Measurements from ENCODE around the gene SEPHS2.
A peak's percentile ranks its signal among the peaks of the same experiment; 100 is the strongest.
"Not testable (repeated sequence)": the region's sequence is repeated elsewhere in the genome, so short reads cannot be mapped to it uniquely, and the experiment has no call there.

SEPHS2 gene

DNA sequence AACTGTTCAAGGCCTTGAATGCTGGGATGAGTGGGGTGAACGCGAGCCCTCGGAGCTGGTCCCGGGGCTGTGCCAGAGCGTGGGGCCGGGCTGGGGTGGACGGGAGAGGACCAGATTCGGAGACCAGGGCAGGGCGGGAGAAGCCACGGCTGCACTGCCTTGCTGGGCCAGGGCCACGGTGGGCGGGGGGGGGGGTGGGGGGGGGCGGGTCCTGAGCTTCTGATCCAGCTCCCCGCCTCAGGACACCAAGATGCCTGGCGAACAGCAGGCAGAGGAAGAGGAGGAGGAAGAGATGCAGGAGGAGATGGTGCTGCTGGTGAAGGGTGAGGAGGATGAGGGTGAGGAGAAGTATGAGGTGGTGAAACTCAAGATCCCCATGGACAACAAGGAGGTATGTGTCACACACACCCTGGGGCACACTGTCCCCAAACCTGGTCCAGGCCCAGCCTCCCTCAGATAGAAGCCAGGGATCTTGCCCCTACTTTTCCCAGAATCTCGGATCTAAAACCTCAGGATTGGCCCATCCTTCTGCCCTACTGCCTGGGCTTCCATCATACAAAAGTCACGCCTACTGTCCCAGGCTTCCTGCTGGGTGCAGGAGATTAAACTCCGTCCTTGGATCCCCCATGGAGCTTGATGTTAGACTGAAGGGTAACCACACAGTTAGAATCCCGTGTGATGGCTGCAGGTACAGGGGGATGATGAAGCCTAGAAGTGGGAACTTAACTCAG, 37.7 kb downstream of the SEPHS2 start:
- H3K9me3 ChIP-seq (ENCODE audit: insufficient read depth, low read depth, low read length): no peaks in the 10 kb centered on the region
- H3K4me1 ChIP-seq (ENCODE audit: insufficient read depth, low read length): 0 out of 2 replicates have a peak, but pooled peaks cover 5% of the 10 kb centered on the region
- no peaks in the 10 kb centered on the region for H3K27me3 ChIP-seq (ENCODE audit: insufficient read depth, low read length)
- peak overlapping the region; percentile 94 for H3K27ac ChIP-seq (ENCODE audit: low read depth, low read length)
- H3K9ac ChIP-seq (ENCODE audit: low read depth, low read length): peak overlapping the region; percentile 93
- peak overlapping the region; percentile 91 for H3K4me3 ChIP-seq (ENCODE audit: low read length)
- peaks cover 26% of the 10 kb centered on the region for H3K36me3 ChIP-seq (ENCODE audit: insufficient read depth, low read length)
- 15% methylated on average over 14 of the region's 19 CpGs for WGBS

DNA sequence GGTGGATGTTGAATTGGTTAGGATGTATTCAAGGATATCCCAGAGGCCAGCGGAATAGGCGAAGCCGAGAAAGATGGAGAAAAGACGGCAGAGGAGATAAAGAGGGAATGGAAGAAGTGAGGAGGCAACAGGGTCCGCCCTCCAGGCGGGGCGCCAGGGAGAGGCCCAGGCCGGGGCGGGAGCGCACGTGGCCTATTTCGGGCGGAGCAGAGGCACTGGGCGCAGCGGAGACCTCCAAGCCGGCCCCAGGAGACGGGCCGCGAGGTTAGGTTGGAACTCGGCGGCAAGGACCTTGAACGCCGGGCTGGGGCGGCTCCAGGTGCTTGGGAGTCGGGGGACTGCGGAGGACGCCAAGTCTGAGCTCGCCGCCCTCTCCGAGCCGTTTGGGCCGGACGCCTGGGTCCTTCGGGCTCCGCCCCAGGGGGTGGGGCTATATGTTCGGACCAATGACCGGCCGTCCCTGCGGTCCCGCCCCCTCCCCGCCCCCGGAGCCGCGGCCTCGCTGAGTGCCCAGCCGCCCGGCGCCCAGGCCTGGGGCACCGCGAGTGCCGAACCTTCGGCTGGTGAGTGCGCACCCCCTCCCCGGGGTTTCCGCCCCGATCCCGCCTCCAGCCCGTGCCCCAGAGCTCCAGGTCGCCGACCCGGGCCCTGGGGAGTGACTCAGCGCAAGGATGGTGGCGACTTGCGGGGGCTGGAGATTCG, 38.4 kb downstream of the SEPHS2 start, which contains the start of gene ZNF771:
TSS of gene ZNF771 (plus strand) at position 505 of the 702 bp plus-strand sequence. CDS start 448 bp downstream, outside the sequence.
- H3K9me3 ChIP-seq (ENCODE audit: insufficient read depth, low read depth, low read length): no peaks in the 10 kb centered on the region
- peak within 1 kb of the TSS; percentile 91 for H3K4me3 ChIP-seq (ENCODE audit: low read length)
- peaks cover 19% of the 10 kb centered on the region for H3K36me3 ChIP-seq (ENCODE audit: insufficient read depth, low read length)
- H3K4me1 ChIP-seq (ENCODE audit: insufficient read depth, low read length): 0 out of 2 replicates have a peak, but pooled peaks cover 5% of the 10 kb centered on the region
- peak within 1 kb of the TSS; percentile 94 for H3K27ac ChIP-seq (ENCODE audit: low read depth, low read length)
- H3K9ac ChIP-seq (ENCODE audit: low read depth, low read length): peak within 1 kb of the TSS; percentile 93
- WGBS: 1% methylated on average over 65 of the region's 65 CpGs
- H3K27me3 ChIP-seq (ENCODE audit: insufficient read depth, low read length): no peaks in the 10 kb centered on the region

DNA sequence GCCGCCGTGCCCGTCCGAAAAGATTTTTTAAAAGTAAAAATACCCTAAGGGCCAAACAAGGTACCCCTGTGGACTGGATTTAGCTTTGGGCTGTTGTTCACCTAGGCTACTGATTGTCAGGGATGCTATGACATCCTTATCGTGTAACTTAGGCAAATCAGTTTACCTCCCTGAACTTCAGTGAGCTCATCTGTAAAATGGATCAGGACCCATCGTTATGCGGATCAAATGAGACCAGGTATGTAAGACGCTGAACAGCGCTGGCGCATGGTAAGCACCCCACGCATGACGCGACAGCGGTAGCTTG, 38.9 kb downstream of the SEPHS2 start:
- Histone ChIP-seq H3K4me3 (ENCODE audit: low read length) (peak overlapping the region; percentile 91), H3K9me3 (ENCODE audit: insufficient read depth, low read depth, low read length) (no peaks in the 10 kb centered on the region), H3K9ac (ENCODE audit: low read depth, low read length) (peak overlapping the region; percentile 93), H3K4me1 (ENCODE audit: insufficient read depth, low read length) (0 out of 2 replicates have a peak, but pooled peaks cover 5% of the 10 kb centered on the region), H3K36me3 (ENCODE audit: insufficient read depth, low read length) (peaks cover 14% of the 10 kb centered on the region), H3K27ac (ENCODE audit: low read depth, low read length) (peak overlapping the region; percentile 94), H3K27me3 (ENCODE audit: insufficient read depth, low read length) (no peaks in the 10 kb centered on the region)
- 41% methylated on average over 14 of the region's 14 CpGs for WGBS

DNA sequence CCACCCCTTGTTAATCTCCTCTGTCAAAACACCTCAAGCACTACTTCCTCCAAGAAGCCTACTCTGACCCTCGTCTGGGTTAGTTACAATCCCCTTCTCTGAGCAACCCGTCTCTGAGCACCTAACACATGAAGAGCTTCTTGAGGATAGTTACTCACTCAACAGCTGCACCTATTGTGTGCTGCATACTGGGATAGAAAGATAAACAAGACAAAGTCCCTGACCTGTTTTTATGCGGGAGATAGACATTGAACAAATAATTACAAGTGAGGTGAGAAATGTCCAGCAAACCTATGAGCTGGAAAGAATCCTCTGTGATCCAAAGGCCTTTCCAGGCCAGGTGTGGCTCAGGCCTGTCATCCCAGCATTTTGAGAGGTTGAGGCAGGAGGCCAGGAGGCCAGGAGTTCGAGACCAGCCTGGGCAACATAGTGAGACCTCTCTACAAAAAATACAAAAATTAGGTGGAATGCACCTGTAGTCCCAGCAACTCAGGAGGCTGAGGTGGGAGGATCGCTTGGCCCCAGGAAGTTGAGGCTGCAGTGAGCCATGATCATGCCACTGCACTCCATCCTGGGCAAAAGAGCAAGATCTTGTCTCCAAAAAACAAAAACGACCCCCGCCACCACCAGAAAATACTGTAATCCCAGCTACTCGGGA, 43.8 kb downstream of the SEPHS2 start:
- H3K27me3 ChIP-seq (ENCODE audit: insufficient read depth, low read length): no peaks in the 10 kb centered on the region
- peaks cover 12% of the 10 kb centered on the region; the same call in 1 of the 2 replicates for H3K4me1 ChIP-seq (ENCODE audit: insufficient read depth, low read length)
- no peaks in the 10 kb centered on the region for H3K9me3 ChIP-seq (ENCODE audit: insufficient read depth, low read depth, low read length)
- H3K36me3 ChIP-seq (ENCODE audit: insufficient read depth, low read length): peaks cover 25% of the 10 kb centered on the region
- no peak overlapping the region for H3K27ac ChIP-seq (ENCODE audit: low read depth, low read length)
- no peak overlapping the region for H3K4me3 ChIP-seq (ENCODE audit: low read length)
- no peak overlapping the region for H3K9ac ChIP-seq (ENCODE audit: low read depth, low read length)
- WGBS: 89% methylated on average over 8 of the region's 8 CpGs

DNA sequence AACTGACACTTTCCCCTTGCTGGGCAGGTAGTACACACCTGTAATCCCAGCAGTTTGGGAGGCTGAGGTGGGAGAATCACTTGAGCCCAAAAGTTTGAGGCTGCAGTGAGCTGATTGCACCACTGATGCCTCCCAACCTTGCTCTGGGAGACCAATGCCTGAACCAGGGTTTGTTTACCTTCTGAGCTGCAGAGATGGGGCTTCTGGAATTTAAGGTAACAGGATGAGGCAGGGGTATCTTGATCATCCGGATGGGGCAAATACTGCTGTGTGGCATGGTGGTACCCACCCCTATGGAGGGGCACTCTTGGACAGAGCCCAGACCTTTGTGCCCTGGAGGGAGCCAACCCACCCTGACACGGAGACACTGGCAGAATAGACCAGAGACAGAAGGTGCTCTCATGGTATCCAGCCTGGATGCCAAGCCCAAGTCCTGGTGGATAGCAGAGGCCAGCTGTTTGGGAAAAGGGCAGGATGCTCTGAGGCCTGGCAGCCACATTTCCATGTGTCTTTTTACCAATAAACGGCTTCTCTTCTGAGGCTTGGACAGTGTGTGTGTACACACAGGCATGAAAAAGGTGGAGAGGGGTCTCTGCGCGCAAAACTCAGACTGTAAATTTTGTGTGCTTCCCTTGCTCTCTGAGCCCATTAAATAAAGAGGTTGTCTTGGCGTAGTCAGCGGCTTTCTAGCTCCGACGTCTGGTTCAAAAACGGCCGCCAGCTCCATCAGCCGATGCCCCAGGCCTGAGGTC, 46.1 kb downstream of the SEPHS2 start:
- Histone ChIP-seq H3K9ac (ENCODE audit: low read depth, low read length) (peak overlapping the region; percentile 91), H3K27me3 (ENCODE audit: insufficient read depth, low read length) (no peaks in the 10 kb centered on the region), H3K27ac (ENCODE audit: low read depth, low read length) (peak overlapping the region; percentile 99), H3K36me3 (ENCODE audit: insufficient read depth, low read length) (peaks cover 29% of the 10 kb centered on the region), H3K9me3 (ENCODE audit: insufficient read depth, low read depth, low read length) (no peaks in the 10 kb centered on the region), H3K4me3 (ENCODE audit: low read length) (peak overlapping the region; percentile 56), H3K4me1 (ENCODE audit: insufficient read depth, low read length) (peaks cover 17% of the 10 kb centered on the region; the same call in 1 of the 2 replicates)
- WGBS: 23% methylated on average over 12 of the region's 12 CpGs

DNA sequence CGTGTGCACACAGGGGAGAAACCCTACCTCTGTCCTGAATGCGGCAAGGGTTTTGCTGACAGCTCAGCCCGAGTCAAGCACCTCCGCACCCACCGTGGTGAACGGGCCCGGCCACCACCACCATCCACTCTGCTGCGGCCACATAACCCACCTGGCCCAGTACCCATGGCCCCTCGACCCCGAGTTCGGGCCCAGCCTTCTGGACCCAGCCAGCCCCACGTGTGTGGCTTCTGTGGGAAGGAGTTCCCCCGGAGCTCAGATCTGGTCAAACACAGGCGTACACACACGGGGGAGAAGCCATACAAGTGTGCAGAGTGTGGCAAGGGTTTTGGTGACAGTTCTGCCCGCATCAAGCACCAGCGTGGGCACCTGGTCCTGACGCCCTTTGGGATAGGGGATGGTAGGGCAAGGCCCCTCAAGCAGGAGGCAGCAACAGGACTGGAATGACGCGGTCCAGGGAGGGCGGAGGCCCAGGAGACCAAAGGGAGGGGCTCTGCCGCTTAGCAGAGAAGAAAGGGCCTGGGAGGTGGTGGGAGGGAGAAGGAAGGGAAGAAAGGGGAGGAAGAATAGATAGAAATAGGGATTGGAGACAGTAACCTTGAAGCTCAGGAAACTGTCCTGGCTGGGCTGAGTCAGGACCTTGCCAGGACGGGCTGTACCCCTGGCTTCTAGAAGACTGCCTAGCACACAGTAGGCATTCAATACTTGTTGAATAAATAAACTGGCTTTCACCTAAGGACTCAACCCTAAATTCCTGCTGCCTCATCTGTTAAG, 46.8 kb downstream of the SEPHS2 start:
- H3K4me1 ChIP-seq (ENCODE audit: insufficient read depth, low read length): peaks cover 22% of the 10 kb centered on the region; the same call in 1 of the 2 replicates

DNA sequence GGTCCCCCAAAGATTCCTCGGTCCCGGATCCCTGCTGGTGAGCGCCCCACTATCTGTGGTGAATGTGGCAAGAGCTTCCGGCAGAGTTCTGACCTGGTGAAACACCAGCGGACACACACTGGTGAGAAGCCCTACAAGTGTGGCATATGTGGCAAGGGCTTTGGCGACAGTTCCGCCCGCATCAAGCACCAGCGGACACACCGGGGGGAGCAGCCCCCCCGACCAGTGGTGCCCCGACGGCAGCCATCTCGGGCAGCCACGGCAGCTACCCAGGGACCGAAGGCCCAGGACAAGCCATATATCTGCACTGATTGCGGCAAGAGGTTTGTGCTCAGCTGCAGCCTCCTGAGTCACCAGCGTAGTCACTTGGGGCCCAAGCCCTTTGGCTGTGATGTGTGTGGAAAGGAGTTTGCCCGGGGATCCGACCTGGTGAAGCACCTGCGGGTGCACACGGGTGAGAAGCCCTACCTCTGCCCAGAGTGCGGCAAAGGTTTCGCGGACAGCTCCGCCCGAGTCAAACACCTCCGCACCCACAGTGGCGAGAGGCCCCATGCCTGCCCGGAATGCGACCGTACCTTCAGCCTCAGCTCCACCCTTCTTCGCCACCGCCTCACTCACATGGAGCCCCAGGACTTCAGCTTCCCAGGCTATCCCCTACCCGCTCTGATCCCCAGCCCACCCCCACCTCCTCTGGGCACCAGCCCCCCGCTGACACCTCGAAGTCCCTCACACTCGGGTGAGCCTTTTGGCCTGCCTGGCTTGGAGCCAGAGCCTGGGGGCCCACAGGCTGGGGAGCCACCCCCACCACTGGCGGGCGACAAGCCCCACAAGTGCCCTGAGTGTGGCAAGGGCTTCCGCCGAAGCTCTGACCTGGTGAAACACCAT, 47.7 kb downstream of the SEPHS2 start:
- Histone ChIP-seq H3K4me3 (ENCODE audit: low read length) (no peak overlapping the region), H3K36me3 (ENCODE audit: insufficient read depth, low read length) (peaks cover 29% of the 10 kb centered on the region), H3K27ac (ENCODE audit: low read depth, low read length) (no peak overlapping the region; the same call in 1 of the 2 replicates), H3K9me3 (ENCODE audit: insufficient read depth, low read depth, low read length) (no peaks in the 10 kb centered on the region), H3K27me3 (ENCODE audit: insufficient read depth, low read length) (no peaks in the 10 kb centered on the region), H3K9ac (ENCODE audit: low read depth, low read length) (no peak overlapping the region; the same call in 1 of the 2 replicates), H3K4me1 (ENCODE audit: insufficient read depth, low read length) (peaks cover 23% of the 10 kb centered on the region; the same call in 1 of the 2 replicates)
- WGBS: 95% methylated on average over 42 of the region's 42 CpGs

More for the DNA sequence above, 46.8 kb downstream of the SEPHS2 start:
- peak overlapping the region; percentile 91; the same call in 1 of the 2 replicates for H3K9ac ChIP-seq (ENCODE audit: low read depth, low read length)
- peak overlapping the region; percentile 99 for H3K27ac ChIP-seq (ENCODE audit: low read depth, low read length)
- 82% methylated on average over 23 of the region's 23 CpGs for WGBS
- H3K9me3 ChIP-seq (ENCODE audit: insufficient read depth, low read depth, low read length): no peaks in the 10 kb centered on the region
- peaks cover 29% of the 10 kb centered on the region for H3K36me3 ChIP-seq (ENCODE audit: insufficient read depth, low read length)
- 0 out of 2 replicates have a peak overlapping the region, but pooled peaks have one; percentile 56 for H3K4me3 ChIP-seq (ENCODE audit: low read length)
- H3K27me3 ChIP-seq (ENCODE audit: insufficient read depth, low read length): no peaks in the 10 kb centered on the region

DNA sequence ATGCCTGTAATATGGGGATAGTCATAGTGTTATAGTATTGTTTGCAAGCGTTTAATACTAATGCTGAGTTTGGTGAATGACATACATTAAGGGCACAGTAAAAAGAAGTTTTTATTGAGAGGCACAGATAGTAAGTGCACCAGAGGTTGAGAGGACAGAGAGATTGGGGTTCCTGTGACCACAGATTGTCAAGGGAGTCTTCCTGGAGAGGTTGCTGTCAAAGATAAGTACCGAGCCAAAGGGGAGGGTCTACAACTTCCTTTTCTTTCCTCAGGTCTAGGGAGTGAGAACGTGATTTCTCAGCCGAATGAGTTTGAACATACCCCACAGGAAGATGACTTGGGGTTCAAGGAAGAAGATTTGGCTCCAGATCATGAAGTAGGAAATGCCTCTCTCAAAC, 48.6 kb downstream of the SEPHS2 start:
- Histone ChIP-seq H3K27ac (ENCODE audit: low read depth, low read length) (no peak overlapping the region; the same call in 1 of the 2 replicates), H3K9ac (ENCODE audit: low read depth, low read length) (no peak overlapping the region), H3K4me1 (ENCODE audit: insufficient read depth, low read length) (peaks cover 23% of the 10 kb centered on the region; the same call in 1 of the 2 replicates), H3K36me3 (ENCODE audit: insufficient read depth, low read length) (peaks cover 29% of the 10 kb centered on the region), H3K4me3 (ENCODE audit: low read length) (peak overlapping the region; percentile 94; the same call in 1 of the 2 replicates), H3K9me3 (ENCODE audit: insufficient read depth, low read depth, low read length) (no peaks in the 10 kb centered on the region), H3K27me3 (ENCODE audit: insufficient read depth, low read length) (no peaks in the 10 kb centered on the region)
- whole genome bisulfite sequencing: 93% methylated on average over 4 of the region's 4 CpGs

DNA sequence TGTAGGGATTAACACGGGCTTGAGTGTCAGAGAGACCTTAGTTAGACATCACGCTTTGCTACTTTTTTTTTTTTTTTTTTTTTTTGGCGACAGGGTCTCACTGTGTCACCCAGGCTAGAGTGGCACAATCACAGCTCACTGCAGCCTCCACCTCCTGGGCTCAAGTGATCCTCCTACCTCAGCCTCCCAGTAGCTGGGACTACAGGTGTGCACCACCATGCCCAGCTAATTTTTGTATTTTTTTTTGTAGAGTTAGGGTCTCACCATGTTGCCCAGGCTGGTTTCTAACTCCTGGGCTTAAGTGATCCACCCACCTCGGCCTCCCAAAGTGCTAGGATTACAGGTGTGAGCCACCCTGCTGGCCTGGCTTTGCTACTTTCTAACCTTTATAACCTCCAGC, 49.0 kb downstream of the SEPHS2 start:
- peaks cover 23% of the 10 kb centered on the region; the same call in 1 of the 2 replicates for H3K4me1 ChIP-seq (ENCODE audit: insufficient read depth, low read length)

More for the DNA sequence above, 49.0 kb downstream of the SEPHS2 start:
- peak overlapping the region; percentile 94 for H3K4me3 ChIP-seq (ENCODE audit: low read length)
- WGBS: 93% methylated on average over 4 of the region's 4 CpGs
- H3K9ac ChIP-seq (ENCODE audit: low read depth, low read length); H3K9me3 ChIP-seq (ENCODE audit: insufficient read depth, low read depth, low read length); H3K27me3 ChIP-seq (ENCODE audit: insufficient read depth, low read length); H3K27ac ChIP-seq (ENCODE audit: low read depth, low read length): not testable (repeated sequence)
- peaks cover 29% of the 10 kb centered on the region for H3K36me3 ChIP-seq (ENCODE audit: insufficient read depth, low read length)
